HG03280 (cell line): ENCODE results near the gene GCLM.
"Not testable (repeated sequence)": the region's sequence is repeated elsewhere in the genome, so short reads cannot be mapped to it uniquely, and the experiment has no call there.

Source experiments
- ATAC-seq: cut with Tn5 transposase; IDR thresholded peaks from one replicate; pipeline ENCODE4 v1.9.1; 2021; ENCODE audit warnings: mild to moderate bottlenecking, moderate library complexity; ENCODE audit not compliant: unreplicated experiment

The GCLM gene

GRCh38 chr1:93909146-93910050 lies at the start of gene GCLM:
GCLM (minus strand) TSS chr1:93909430; CDS start chr1:93909163, 267 bp downstream.
- peak; percentile 96 for ATAC-seq

- ATAC-seq: no peak
Observed at GRCh38 chr1:93958726-93959100, 49.5 kb upstream of the GCLM start.

- no peak for ATAC-seq
Observed at GRCh38 chr1:93958032-93958725, 48.9 kb upstream of the GCLM start.

- ATAC-seq: no peak
Observed at GRCh38 chr1:93955765-93956164, 46.5 kb upstream of the GCLM start.

GRCh38 chr1:93947002-93947686 lies 37.9 kb upstream of the GCLM start:
- not testable (repeated sequence) for ATAC-seq

- ATAC-seq: no peak
Observed at GRCh38 chr1:93938461-93939145, 29.4 kb upstream of the GCLM start.

- no peak for ATAC-seq
Observed at GRCh38 chr1:93937997-93938396, 28.8 kb upstream of the GCLM start.

- no peak for ATAC-seq
Observed at GRCh38 chr1:93925206-93925605, 16.0 kb upstream of the GCLM start.

- ATAC-seq: no peak
Observed at GRCh38 chr1:93919780-93920179, 10.6 kb upstream of the GCLM start.

GRCh38 chr1:93917302-93917701 lies 8.1 kb upstream of the GCLM start:
- ATAC-seq: no peak

GRCh38 chr1:93910880-93911279 lies 1.6 kb upstream of the GCLM start:
- ATAC-seq: not testable (repeated sequence)

- no peak for ATAC-seq
Observed at GRCh38 chr1:93910305-93910704, 1.1 kb upstream of the GCLM start.

- ATAC-seq: peak; percentile 36
Observed at GRCh38 chr1:93908394-93909145, 660 bp downstream of the GCLM start.

- no peak for ATAC-seq
Observed at GRCh38 chr1:93907718-93908117, 1.5 kb downstream of the GCLM start.

GRCh38 chr1:93906480-93906879 lies 2.8 kb downstream of the GCLM start:
- ATAC-seq: no peak

GRCh38 chr1:93905734-93906133 lies 3.5 kb downstream of the GCLM start:
- ATAC-seq: no peak

GRCh38 chr1:93905051-93905450 lies 4.2 kb downstream of the GCLM start:
- no peak for ATAC-seq

- ATAC-seq: no peak
Observed at GRCh38 chr1:93904228-93904627, 5.0 kb downstream of the GCLM start.

- no peak for ATAC-seq
Observed at GRCh38 chr1:93900723-93901504, 8.3 kb downstream of the GCLM start.
